NCI-H345 treated with DMSO at 0.1 percent for 48 hours (cell line): Measurements from ENCODE around the gene CMIP.

Experiments used
- DNase-seq: peaks from one replicate; lab custom pipeline; 2025; ENCODE audit not compliant: unreplicated experiment; lab: John Stamatoyannopoulos, UW

The CMIP gene

GRCh38 chr16:81461243-81461642 is 16.6 kb downstream of the CMIP start:
- no peak for DNase-seq

DNA sequence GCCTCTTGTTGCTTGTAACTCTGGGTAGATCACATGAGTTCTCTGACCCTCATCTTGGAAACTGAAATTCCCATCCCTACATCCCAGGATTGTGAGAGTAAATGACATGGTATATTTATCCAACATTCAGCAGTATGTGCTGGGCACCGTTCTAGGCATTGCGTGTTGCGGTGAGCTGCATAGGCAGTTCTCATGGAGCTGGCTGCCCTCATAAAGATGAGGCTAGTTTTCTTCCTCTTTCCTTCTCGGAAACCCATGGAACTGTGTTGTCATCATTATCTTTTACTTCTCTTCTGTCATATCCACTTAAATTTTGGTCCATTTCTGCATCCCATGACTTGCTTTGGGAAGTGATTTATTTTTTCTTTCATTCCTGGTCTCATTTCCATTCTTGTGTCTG is 17.2 kb downstream of the CMIP start:
- DNase-seq = no peak

DNA sequence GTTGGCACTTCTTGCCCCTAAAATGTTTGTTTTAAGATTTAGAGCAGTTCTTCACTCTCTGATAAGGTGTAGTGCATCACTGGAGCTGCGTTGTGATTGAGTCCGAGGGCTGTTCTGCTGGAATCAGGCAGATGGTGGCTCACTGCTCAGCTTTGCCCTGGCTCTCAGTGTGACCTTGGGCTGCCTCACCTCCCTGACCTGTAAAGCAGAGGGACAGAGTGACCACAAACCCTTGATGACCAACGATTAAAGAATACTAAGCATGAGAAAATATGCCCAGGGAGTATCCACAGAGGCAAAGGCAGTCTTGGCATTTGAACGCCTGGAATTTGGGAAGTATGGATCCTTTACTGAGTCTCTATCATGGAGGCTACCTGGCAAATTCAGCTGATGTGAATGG is 18.1 kb downstream of the CMIP start:
- no peak for DNase-seq

GRCh38 chr16:81463296-81463890 is 18.8 kb downstream of the CMIP start:
- no peak for DNase-seq

- no peak for DNase-seq
Measured at GRCh38 chr16:81464279-81464678, 19.7 kb downstream of the CMIP start.

- DNase-seq = no peak
Measured at GRCh38 chr16:81465375-81465943, 20.9 kb downstream of the CMIP start.

- no peak for DNase-seq
Measured at GRCh38 chr16:81466356-81466980, 21.9 kb downstream of the CMIP start.

- no peak for DNase-seq
Measured at GRCh38 chr16:81467072-81467471, 22.5 kb downstream of the CMIP start.

GRCh38 chr16:81467815-81468214 is 23.2 kb downstream of the CMIP start:
- DNase-seq = no peak

DNA sequence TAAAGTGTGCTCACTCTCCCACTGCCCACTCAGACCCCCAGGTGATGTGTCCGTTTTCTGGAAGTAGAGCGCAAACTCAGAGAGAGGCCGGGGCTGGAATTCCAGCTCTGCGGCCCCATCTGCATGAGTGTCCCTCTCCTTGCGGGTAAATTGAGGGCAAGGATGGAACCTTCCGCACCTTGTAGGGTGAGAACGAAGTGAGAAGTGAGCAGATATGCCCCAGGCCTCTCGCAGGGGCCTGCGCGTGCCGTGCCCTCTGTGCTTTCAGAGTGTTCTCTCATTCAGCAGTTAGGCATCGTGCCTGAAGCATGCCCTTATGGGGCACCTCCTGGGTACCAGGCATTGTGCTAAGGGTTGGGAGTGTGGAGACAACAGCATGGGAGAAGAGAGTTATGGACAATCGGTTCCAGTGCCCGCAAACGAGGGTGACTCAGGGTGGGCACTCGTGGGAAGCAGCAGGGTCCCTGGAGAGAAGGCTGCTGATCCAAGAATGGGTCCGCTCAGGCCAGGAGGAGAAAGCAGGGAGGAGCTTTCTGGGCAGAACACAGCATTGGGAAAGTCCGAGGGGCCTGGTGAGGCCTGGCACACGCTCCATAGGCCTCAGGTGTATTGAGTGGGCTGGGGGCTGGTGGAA is 23.8 kb downstream of the CMIP start:
- DNase-seq = no peak

DNA sequence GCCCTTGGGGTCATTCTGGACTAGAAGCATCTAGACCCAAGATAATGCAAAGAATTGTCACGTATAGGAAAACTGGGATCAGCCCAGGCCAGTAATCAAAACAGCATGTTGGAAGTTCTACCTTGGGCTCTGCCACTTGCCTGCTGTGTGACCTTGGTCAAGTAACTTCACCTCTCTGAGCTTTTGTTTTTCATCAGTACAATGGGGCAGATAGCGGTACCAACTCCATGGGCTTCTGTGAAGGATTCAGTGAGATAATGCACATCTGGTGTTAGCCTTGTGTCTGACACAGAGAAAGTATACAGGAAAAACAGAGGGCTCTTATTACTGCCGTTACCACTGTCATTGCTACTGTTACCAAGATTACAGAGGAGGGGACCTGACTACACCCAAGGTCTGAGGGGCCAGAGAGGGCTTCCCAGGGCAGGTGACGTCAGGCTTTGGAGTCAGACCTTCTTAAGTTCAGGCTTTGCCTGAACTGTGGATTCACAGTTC is 24.6 kb downstream of the CMIP start:
- DNase-seq = no peak

GRCh38 chr16:81469710-81470535 is 25.3 kb downstream of the CMIP start:
- no peak for DNase-seq

GRCh38 chr16:81470796-81471636 is 26.4 kb downstream of the CMIP start:
- DNase-seq = no peak

GRCh38 chr16:81471882-81472281 is 27.3 kb downstream of the CMIP start:
- no peak for DNase-seq

DNA sequence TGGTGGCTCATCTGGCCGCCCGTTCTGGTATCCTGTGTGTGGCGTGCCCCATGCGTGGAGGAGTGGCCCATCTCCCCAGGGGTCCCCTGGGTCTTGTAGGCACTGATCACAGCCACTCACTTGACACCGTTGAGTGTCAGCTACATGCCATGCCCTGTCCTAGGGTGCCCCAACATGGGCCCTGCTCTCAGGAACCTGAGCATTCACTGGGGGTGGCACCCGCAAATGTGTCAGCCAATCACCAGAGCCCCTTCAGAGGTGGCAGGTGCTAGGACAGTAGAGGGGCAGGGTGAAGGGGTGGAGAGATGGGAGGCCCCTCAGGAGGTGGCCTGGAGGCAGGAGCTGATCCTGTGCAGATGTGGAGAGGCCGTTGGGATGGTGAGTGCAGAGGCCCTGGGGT is 27.8 kb downstream of the CMIP start:
- DNase-seq = no peak

DNA sequence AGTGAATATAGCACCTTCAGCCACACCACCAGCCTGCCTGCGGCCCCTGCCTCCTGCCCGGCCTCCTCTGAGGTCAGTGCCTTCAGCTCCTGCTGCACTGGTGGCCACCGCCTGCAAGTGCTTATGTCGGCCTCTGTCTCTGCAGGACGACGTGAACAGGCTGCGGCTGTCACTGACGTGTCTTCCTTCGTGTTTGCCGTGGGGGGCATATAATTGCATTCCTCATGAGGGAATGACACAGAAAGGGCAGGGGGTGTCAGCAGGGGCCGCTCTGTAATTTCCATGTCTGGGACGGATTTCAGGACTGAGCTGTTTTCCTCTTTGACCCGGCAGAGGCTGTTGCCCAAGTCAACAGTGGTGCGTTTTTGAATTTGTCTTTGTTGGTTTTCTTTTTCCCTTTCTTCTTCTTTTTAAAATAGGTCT is 28.5 kb downstream of the CMIP start:
- DNase-seq = no peak

DNA sequence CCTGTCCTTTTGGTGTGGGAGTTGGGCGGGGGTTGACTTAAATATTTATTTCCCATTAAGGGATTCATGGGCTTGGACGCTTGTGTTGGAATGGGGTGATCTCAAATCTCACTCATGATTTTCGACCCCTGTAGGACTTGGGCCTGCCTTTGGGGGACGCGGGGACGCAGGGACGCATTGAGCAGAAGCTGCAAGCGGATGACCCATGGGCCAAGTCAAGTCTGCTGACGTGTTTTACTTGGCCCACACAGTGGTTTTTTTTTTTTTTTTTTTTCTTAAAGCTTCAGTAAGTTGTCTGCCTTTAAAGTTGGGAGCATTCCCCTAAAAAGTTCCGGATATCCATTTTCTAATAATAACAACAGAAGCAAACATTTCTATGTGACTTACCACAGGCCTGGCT is 28.9 kb downstream of the CMIP start:
- DNase-seq = no peak

DNA sequence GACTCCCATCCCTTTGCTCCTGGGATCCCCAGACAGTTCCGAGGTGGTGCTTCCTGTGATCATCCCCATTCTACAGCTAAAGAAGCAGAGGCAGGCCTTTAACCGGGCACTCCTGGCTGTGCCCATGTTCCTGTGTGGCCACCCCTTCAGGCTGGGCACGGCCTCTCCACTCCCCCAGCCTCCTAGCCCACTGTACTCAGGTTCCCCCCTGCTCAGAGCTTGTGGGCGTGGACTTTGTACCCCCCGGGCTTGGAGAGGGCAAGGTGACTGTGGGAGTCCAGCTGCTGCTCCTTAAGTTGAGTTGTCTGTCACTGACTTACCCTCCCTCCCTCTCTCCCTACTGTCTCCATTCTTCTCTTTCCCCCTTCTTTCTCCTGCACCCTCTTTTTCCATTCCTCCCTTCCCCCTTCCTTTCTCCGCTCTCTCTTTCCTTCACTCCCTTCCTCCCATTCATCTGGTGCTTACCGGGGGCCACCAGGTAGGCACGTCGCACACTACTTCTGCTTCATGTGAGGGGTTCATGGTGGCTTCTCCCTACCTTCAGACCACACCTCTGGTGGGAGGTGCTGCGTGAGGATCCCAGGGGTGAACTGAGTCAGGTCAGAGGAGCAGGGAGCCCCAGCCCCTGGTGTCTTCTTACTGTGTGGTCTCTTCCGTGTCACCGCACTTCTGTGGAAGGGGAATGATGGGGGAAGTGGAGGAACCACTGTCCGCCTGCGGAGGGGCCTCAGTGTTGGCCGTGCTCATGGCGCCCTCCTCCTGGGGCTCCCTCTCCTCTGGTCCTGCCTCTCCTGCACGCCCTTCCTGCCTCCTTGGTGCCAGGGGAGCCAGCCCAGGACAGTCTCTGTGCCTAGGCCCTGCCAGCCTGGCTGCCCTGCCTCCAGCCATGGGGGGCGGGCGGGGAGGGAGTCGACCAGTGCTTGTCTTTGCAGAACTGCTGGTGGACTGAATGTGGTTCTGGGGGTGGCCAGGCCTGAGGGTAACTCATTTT is 29.7 kb downstream of the CMIP start:
- no peak for DNase-seq
